Cardiac muscle cell (in vitro differentiated cells and primary cell): ENCODE results near the gene CCDC149. TPM values are rescaled to one million over a fixed set of nuclear protein-coding genes. Genes with fewer than 3 reads are reported as not detected.
A peak's percentile ranks its signal among the peaks of the same experiment; 100 is the strongest.

Experiments
- DNase-seq, 2 donors: peaks; one replicate each; pipeline versions ENCODE4 v3.0.0 to v3.0.0-alpha.2; 2010 to 2017; ENCODE audit warnings: low read depth in 1 of 2, low spot score in 1 of 2
- H3K27ac ChIP-seq: fragments of 200-600 bp; sonication (generic); 2 replicates; pipeline ENCODE4 v1.5.1; 2016
- H3K27me3 ChIP-seq: fragments of 200-600 bp; sonication (generic); 2 replicates; pipeline ENCODE4 v1.6.0; 2016; ENCODE audit warnings: control low read depth
- H3K36me3 ChIP-seq: fragments of 200-600 bp; sonication (generic); 2 replicates; pipeline ENCODE4 v1.5.1; 2016; ENCODE audit warnings: control low read depth
- H3K4me1 ChIP-seq: fragments of 200-600 bp; sonication (generic); 2 replicates; pipeline ENCODE4 v1.8.1; 2017; ENCODE audit warnings: low read depth, mild to moderate bottlenecking, mixed run types
- H3K4me3 ChIP-seq: fragments of 200-600 bp; sonication (generic); 2 replicates; pipeline ENCODE4 v1.5.1; 2016; ENCODE audit warnings: mild to moderate bottlenecking
- H3K9me3 ChIP-seq: fragments of 200-600 bp; sonication (generic); 2 replicates; pipeline ENCODE4 v1.5.1; 2017; ENCODE audit warnings: low read depth, mild to moderate bottlenecking, control low read depth
- CTCF ChIP-seq: IDR thresholded peaks from 2 replicates; pipeline ENCODE4 v1.5.1; 2012; ENCODE audit warnings: low read depth, mild to moderate bottlenecking, low read length
- polyA plus RNA-seq: library from polyadenylated mRNA; unstranded; fragments of >200 nt; fragmentation: Nextera tagmentation; extraction: Ambion mirVana; gene quantifications from 2 replicates; pipeline ENCODE4 v1.2.1, GENCODE V29; 2016
- total RNA-seq: library from RNA; depleted of rRNA; stranded (reverse); fragments of >200 nt; gene quantifications from 2 replicates; pipeline ENCODE4 v1.2.3, GENCODE V29; 2016

The CCDC149 gene
- total and polyA plus RNA-seq, 2 experiments from 2014 or later: 4.2 to 7.0 TPM

- Histone ChIP-seq H3K27me3 (no peaks in the 10 kb centered on the region), H3K4me1 (peaks cover 20% of the 10 kb centered on the region), H3K27ac (no peak overlapping the region), H3K4me3 (no peak overlapping the region), H3K9me3 (no peaks in the 10 kb centered on the region), H3K36me3 (no peaks in the 10 kb centered on the region)
- DNase-seq: no peak
- no peak for TF ChIP-seq CTCF
Measured at GRCh38 chr4:24862073-24862751, 50.6 kb downstream of the CCDC149 start.

GRCh38 chr4:24858550-24858949, 54.3 kb downstream of the CCDC149 start:
- Histone ChIP-seq H3K9me3 (no peaks in the 10 kb centered on the region), H3K27ac (peak overlapping the region; percentile 67), H3K36me3 (no peaks in the 10 kb centered on the region), H3K27me3 (no peaks in the 10 kb centered on the region), H3K4me1 (peaks cover 24% of the 10 kb centered on the region), H3K4me3 (no peak overlapping the region)
- TF ChIP-seq CTCF: no peak
- DNase-seq: peak in 1 of 2 donors; percentile 14

GRCh38 chr4:24858026-24858425, 54.8 kb downstream of the CCDC149 start:
- peak; percentile 57 to 59 for DNase-seq
- Histone ChIP-seq H3K36me3 (no peaks in the 10 kb centered on the region), H3K27ac (peak overlapping the region; percentile 67), H3K9me3 (no peaks in the 10 kb centered on the region), H3K4me3 (no peak overlapping the region), H3K4me1 (peaks cover 24% of the 10 kb centered on the region), H3K27me3 (no peaks in the 10 kb centered on the region)
- no peak for TF ChIP-seq CTCF

- no peak for TF ChIP-seq CTCF
- Histone ChIP-seq H3K9me3 (no peaks in the 10 kb centered on the region), H3K4me3 (no peak overlapping the region), H3K4me1 (peaks cover 24% of the 10 kb centered on the region), H3K27ac (no peak overlapping the region), H3K27me3 (no peaks in the 10 kb centered on the region), H3K36me3 (no peaks in the 10 kb centered on the region)
- peak in 1 of 2 donors; percentile 74 for DNase-seq
Measured at GRCh38 chr4:24856586-24856985, 56.3 kb downstream of the CCDC149 start.

GRCh38 chr4:24855741-24856140, 57.1 kb downstream of the CCDC149 start:
- Histone ChIP-seq H3K27ac (no peak overlapping the region), H3K36me3 (no peaks in the 10 kb centered on the region), H3K4me3 (no peak overlapping the region), H3K27me3 (no peaks in the 10 kb centered on the region), H3K9me3 (no peaks in the 10 kb centered on the region), H3K4me1 (peaks cover 24% of the 10 kb centered on the region)
- no peak for TF ChIP-seq CTCF
- DNase-seq: no peak

- H3K4me1 ChIP-seq: peaks cover 12% of the 10 kb centered on the region
- no peak overlapping the region for H3K4me3 ChIP-seq
- no peaks in the 10 kb centered on the region for H3K9me3 ChIP-seq
- no peaks in the 10 kb centered on the region for H3K36me3 ChIP-seq
- no peak overlapping the region for H3K27ac ChIP-seq
- peak in 1 of 2 donors; percentile 22 for DNase-seq
- no peaks in the 10 kb centered on the region for H3K27me3 ChIP-seq
- TF ChIP-seq CTCF: no peak
Measured at GRCh38 chr4:24853142-24853541, 59.7 kb downstream of the CCDC149 start.
